H9 (cell line): Measurements from ENCODE around the gene TTC7B. TPM values are rescaled to one million over a fixed set of nuclear protein-coding genes. Genes with fewer than 3 reads are reported as not detected.

ENCODE experiments used
- DNase-seq: peaks from one replicate; pipeline ENCODE4 v3.0.0-alpha.2; 2017
- H2AFZ ChIP-seq: one replicate; pipeline ENCODE4 v1.6.1; 2013; ENCODE audit warnings: mild to moderate bottlenecking, low read length, control low read depth, moderate library complexity
- H2AK5ac ChIP-seq: 2 replicates; pipeline ENCODE4 v1.6.1; 2013; ENCODE audit warnings: low read length, control low read depth, mixed read lengths; ENCODE audit not compliant: insufficient read length
- H2BK120ac ChIP-seq: one replicate; pipeline ENCODE4 v1.6.1; 2013; ENCODE audit warnings: low read depth, mild to moderate bottlenecking, low read length, control low read depth, inconsistent platforms; ENCODE audit not compliant: poor library complexity, severe bottlenecking
- H2BK12ac ChIP-seq: 2 replicates; pipeline ENCODE4 v1.6.1; 2013; ENCODE audit warnings: low read length, control low read depth, mixed read lengths, low read depth; ENCODE audit not compliant: insufficient read length
- H2BK15ac ChIP-seq: 2 replicates; pipeline ENCODE4 v1.6.1; 2013; ENCODE audit warnings: low read depth, low read length, control low read depth
- H2BK20ac ChIP-seq: one replicate; pipeline ENCODE4 v1.6.1; 2013; ENCODE audit warnings: low read depth, mild to moderate bottlenecking, low read length, control low read depth, inconsistent platforms; ENCODE audit not compliant: poor library complexity, severe bottlenecking
- H2BK5ac ChIP-seq: 2 replicates; pipeline ENCODE4 v1.6.1; 2013; ENCODE audit warnings: low read length, control low read depth, mixed read lengths; ENCODE audit not compliant: insufficient read length
- H3K14ac ChIP-seq: 2 replicates; pipeline ENCODE4 v1.6.1; 2013; ENCODE audit warnings: low read length, control low read depth; ENCODE audit not compliant: insufficient read depth
- H3K18ac ChIP-seq: 2 replicates; pipeline ENCODE4 v1.6.1; 2013; ENCODE audit warnings: low read depth, mild to moderate bottlenecking, mixed read lengths, low read length, control low read depth; ENCODE audit not compliant: insufficient read length
- H3K23ac ChIP-seq: 2 replicates; pipeline ENCODE4 v1.6.1; 2013; ENCODE audit warnings: low read length, control low read depth, mixed read lengths, low read depth; ENCODE audit not compliant: insufficient read length
- H3K23me2 ChIP-seq: 2 replicates; pipeline ENCODE4 v1.6.1; 2013; ENCODE audit warnings: low read depth, mild to moderate bottlenecking, mixed read lengths, low read length, control low read depth; ENCODE audit not compliant: insufficient read length, poor library complexity, severe bottlenecking
- H3K27ac ChIP-seq: 2 replicates; pipeline ENCODE4 v1.5.1; 2013; ENCODE audit warnings: low read length, control low read depth, mixed read lengths, low read depth; ENCODE audit not compliant: insufficient read length
- H3K27me3 ChIP-seq: 2 replicates; pipeline ENCODE4 v1.6.1; 2013; ENCODE audit warnings: low read length, control low read depth, inconsistent platforms; ENCODE audit not compliant: insufficient read depth
- H3K4ac ChIP-seq: 2 replicates; pipeline ENCODE4 v1.6.1; 2013; ENCODE audit warnings: low read depth, mild to moderate bottlenecking, control low read depth, inconsistent platforms, low read length, moderate library complexity
- H3K4me1 ChIP-seq: 2 replicates; pipeline ENCODE4 v1.6.1; 2013; ENCODE audit warnings: low read length, control low read depth, inconsistent platforms; ENCODE audit not compliant: insufficient read depth
- H3K4me2 ChIP-seq: 2 replicates; pipeline ENCODE4 v1.6.1; 2013; ENCODE audit warnings: low read length, control low read depth, mixed read lengths; ENCODE audit not compliant: insufficient read length, insufficient read depth
- H3K56ac ChIP-seq: 2 replicates; pipeline ENCODE4 v1.6.1; 2013; ENCODE audit warnings: low read depth, mild to moderate bottlenecking, mixed read lengths, low read length, control low read depth; ENCODE audit not compliant: insufficient read length
- H3K79me1 ChIP-seq: 2 replicates; pipeline ENCODE4 v1.6.1; 2013; ENCODE audit warnings: low read depth, mild to moderate bottlenecking, moderate library complexity, low read length, control low read depth, inconsistent platforms; ENCODE audit not compliant: insufficient read depth, poor library complexity, severe bottlenecking
- H3K79me2 ChIP-seq: 2 replicates; pipeline ENCODE4 v1.6.1; 2013; ENCODE audit warnings: low read length, control low read depth, inconsistent platforms; ENCODE audit not compliant: insufficient read depth
- H3K9ac ChIP-seq: 2 replicates; pipeline ENCODE4 v1.6.1; 2013; ENCODE audit warnings: low read length, control low read depth, mixed read lengths; ENCODE audit not compliant: insufficient read length; ENCODE audit errors: extremely low read depth
- H3K9me3 ChIP-seq: one replicate; pipeline ENCODE4 v1.6.1; 2013; ENCODE audit warnings: low read depth, low read length, inconsistent platforms; ENCODE audit not compliant: control insufficient read depth
- H3T11ph ChIP-seq: one replicate; pipeline ENCODE4 v1.6.1; 2013; ENCODE audit warnings: mild to moderate bottlenecking, low read length, control low read depth, inconsistent platforms
- H4K20me1 ChIP-seq: one replicate; pipeline ENCODE4 v1.6.1; 2013; ENCODE audit not compliant: control insufficient read depth, insufficient read length, insufficient read depth
- H4K5ac ChIP-seq: 2 replicates; pipeline ENCODE4 v1.6.1; 2013; ENCODE audit warnings: low read depth, mild to moderate bottlenecking, mixed read lengths, low read length, control low read depth; ENCODE audit not compliant: insufficient read length
- H4K8ac ChIP-seq: replicated peaks from 2 replicates; pipeline ENCODE4 v1.6.1; 2013; ENCODE audit warnings: low read length, control low read depth, mixed read lengths, low read depth; ENCODE audit not compliant: insufficient read length
- H4K91ac ChIP-seq: 2 replicates; pipeline ENCODE4 v1.6.1; 2013; ENCODE audit warnings: low read depth, mild to moderate bottlenecking, moderate library complexity, mixed read lengths, low read length, control low read depth; ENCODE audit not compliant: insufficient read length
- H3K27ac Mint-ChIP-seq, 3 experiments: 2 replicates in 2 of 3; 3 replicates in 1 of 3; pipeline ENCODE4 v1.8.0; 2020 to 2021; ENCODE audit warnings: mixed read lengths in 3 of 3, mild to moderate bottlenecking in 1 of 3, moderate library complexity in 1 of 3
- H3K27me3 Mint-ChIP-seq: 2 replicates; pipeline ENCODE4 v1.8.0; 2021; ENCODE audit warnings: low read depth, mild to moderate bottlenecking, moderate library complexity, mixed read lengths
- H3K36me3 Mint-ChIP-seq, 3 experiments: 2 replicates in 2 of 3; 3 replicates in 1 of 3; pipeline ENCODE4 v1.8.0; 2020 to 2021; ENCODE audit warnings: low read depth in 3 of 3, mixed read lengths in 3 of 3; ENCODE audit not compliant: insufficient read depth in 1 of 3
- H3K4me1 Mint-ChIP-seq, 2 experiments: 2 replicates each; pipeline ENCODE4 v1.8.0; 2020; ENCODE audit warnings: mixed read lengths in 2 of 2
- H3K4me3 Mint-ChIP-seq, 2 experiments: 2 replicates in 1 of 2; 3 replicates in 1 of 2; pipeline ENCODE4 v1.8.0; 2020 to 2021; ENCODE audit warnings: mild to moderate bottlenecking in 2 of 2, mixed read lengths in 2 of 2, moderate library complexity in 1 of 2
- H3K9me3 Mint-ChIP-seq, 2 experiments: 2 replicates in 1 of 2; 3 replicates in 1 of 2; pipeline ENCODE4 v1.8.0; 2020; ENCODE audit warnings: mild to moderate bottlenecking in 2 of 2, mixed read lengths in 2 of 2, moderate library complexity in 1 of 2
- CTCF ChIP-seq: fragments of 200-600 bp; sonication (generic); conservative IDR thresholded peaks from 3 replicates; pipeline ENCODE4 v1.8.0; 2021; ENCODE audit warnings: antibody characterized with exemption, mild to moderate bottlenecking
- WGBS: extraction: QIAGEN DNeasy Blood & Tissue Kit; methylation state at CpG from one replicate; pipeline ENCODE4 v1.1.7; 2013; ENCODE audit warnings: missing lambda C conversion rate, low lambda C conversion rate, mixed read lengths; ENCODE audit not compliant: insufficient read length; ENCODE audit errors: extremely low coverage; 5-methylcytosine and 5-hydroxymethylcytosine counted together
- total RNA-seq: library from RNA; stranded (reverse); gene quantifications from 2 replicates; pipeline ENCODE4 v1.2.1, GENCODE V29; 2021

TTC7B gene
- total RNA-seq, 1 experiment from 2014 or later, result 33.7 TPM

DNA sequence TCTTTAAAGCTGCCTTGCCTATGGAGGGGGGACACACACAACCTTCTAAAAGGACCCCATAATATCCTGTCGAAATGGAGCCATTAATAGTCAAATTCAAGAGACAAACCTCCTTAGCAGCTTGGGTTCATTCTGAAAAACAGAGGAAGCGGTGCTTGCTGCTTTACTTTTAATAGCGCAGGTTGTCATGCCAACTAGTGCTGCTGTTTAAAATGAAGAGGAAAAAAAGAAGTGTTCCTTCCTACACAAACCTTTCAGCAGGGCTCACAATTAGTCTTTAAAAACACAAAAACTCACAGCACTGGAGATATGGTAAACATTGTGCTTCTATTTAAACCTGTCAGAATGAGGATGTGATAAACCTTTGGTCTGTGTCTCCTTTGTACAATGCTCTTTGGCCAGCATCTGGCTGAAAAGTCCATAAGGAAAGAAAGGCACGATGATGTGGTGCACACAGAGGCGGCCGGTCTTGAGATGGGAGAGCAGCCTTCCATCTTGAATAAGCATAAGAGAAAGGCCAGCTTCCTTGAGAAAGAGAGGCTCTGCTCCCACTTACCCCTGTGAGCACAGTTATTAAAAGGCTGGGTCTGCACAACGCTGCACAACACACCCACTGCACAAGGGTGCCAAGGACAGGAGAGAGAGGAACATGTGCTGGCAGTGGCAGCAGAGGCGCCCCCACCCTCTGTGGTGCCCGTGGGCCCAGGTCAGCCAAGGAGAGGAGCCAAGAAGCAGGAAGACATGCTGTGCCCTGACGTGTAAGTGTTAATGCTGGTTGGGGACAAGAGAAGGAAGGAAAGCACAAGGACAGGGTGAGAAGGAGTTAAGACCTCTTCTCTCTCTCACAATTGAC, 144.6 kb downstream of the TTC7B start:
- no peaks in the 10 kb centered on the region for H3K79me1 ChIP-seq
- H3K14ac ChIP-seq, result no peak overlapping the region
- H4K91ac ChIP-seq, result no peak overlapping the region
- H3T11ph ChIP-seq, result no peak overlapping the region
- no peaks in the 10 kb centered on the region for H3K27me3 ChIP-seq
- H2BK5ac ChIP-seq, result no peak overlapping the region
- H2BK20ac ChIP-seq, result no peak overlapping the region
- no peak overlapping the region for H3K4me2 ChIP-seq
- WGBS, result no CpG with 5 or more reads among the region's 10 CpGs
- no peak overlapping the region for H3K18ac ChIP-seq
- TF ChIP-seq CTCF, result no peak
- no peak overlapping the region for H3K56ac ChIP-seq
- no peak overlapping the region for H3K23ac ChIP-seq
- no peak overlapping the region for H3K27ac ChIP-seq
- Mint-ChIP-seq H3K4me1 (no peaks in the 10 kb centered on the region), H3K36me3 (peaks cover 5 to 9% (median 8%) of the 10 kb centered on the region in 3 experiments), H3K27me3 (no peaks in the 10 kb centered on the region), H3K27ac (no peak overlapping the region), H3K9me3 (peaks cover 3% of the 10 kb centered on the region in 2 experiments; a peak in 3 of 5 replicates), H3K4me3 (no peak overlapping the region)
- H4K20me1 ChIP-seq, result no peaks in the 10 kb centered on the region
- no peaks in the 10 kb centered on the region for H3K23me2 ChIP-seq
- H3K4ac ChIP-seq, result no peak overlapping the region
- H3K9me3 ChIP-seq, result no peaks in the 10 kb centered on the region
- no peak overlapping the region for H4K8ac ChIP-seq
- no peak for DNase-seq
- H4K5ac ChIP-seq, result no peak overlapping the region
- H2AK5ac ChIP-seq, result no peak overlapping the region
- no peak overlapping the region for H2AFZ ChIP-seq
- H2BK120ac ChIP-seq, result no peak overlapping the region
- no peak overlapping the region for H3K9ac ChIP-seq
- H2BK12ac ChIP-seq, result no peak overlapping the region
- H2BK15ac ChIP-seq, result no peak overlapping the region
- H3K4me1 ChIP-seq, result no peaks in the 10 kb centered on the region
- H3K79me2 ChIP-seq, result no peaks in the 10 kb centered on the region
